IPS-18c (cell line): Measurements from ENCODE around the gene ITGB1.
"Not testable (repeated sequence)": the region's sequence is repeated elsewhere in the genome, so short reads cannot be mapped to it uniquely, and the experiment has no call there.

Source experiments
- H3K4me3 ChIP-seq: 2 replicates; pipeline ENCODE4 v1.7.0; 2013; ENCODE audit warnings: low read depth, mild to moderate bottlenecking, low read length, moderate library complexity; ENCODE audit not compliant: insufficient read depth
- H3K9me3 ChIP-seq: one replicate; pipeline ENCODE4 v1.6.1; 2013; ENCODE audit warnings: mild to moderate bottlenecking, low read length, moderate library complexity; ENCODE audit not compliant: control insufficient read depth, insufficient read depth

The ITGB1 gene

DNA sequence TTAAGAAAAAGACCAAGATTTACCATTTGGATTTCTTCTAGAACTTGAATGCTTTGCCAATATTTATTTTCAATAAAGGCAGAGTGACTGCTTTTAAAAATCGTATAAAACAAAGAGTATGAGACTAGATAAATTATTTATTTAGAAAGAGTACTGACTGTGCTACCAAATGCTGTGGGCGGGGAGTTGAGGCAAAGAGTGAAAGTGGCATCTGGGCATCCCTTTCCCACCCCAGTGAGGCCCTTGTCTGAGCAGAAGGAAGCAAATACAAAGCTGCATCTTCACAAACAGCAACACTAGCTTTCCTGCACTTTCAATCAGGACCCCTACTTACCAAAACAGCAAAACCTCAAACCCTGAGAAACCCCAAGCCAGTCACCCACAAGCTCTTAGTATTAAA is 34.9 kb downstream of the ITGB1 start:
- Histone ChIP-seq H3K9me3 (peaks cover 2% of the 10 kb centered on the region), H3K4me3 (no peak overlapping the region)

DNA sequence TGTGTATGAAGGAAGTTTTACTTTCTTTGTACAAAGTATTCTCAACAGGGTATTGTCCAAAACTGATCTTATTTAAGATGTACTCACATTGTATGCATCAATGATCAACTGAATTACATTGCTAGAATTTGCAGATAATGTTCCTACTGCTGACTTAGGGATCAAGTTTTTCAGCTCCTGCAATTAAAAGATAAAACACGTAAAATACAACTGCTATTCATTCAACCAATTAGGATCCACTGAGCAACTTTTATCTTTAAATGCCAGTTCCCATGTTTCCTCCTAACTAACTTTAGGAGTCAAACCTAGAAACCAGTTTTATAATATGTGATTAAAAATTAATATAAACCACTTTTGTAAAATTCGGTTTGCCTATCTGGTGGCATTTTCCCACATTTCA is 35.9 kb downstream of the ITGB1 start:
- Histone ChIP-seq H3K4me3 (no peak overlapping the region), H3K9me3 (peaks cover 2% of the 10 kb centered on the region)

DNA sequence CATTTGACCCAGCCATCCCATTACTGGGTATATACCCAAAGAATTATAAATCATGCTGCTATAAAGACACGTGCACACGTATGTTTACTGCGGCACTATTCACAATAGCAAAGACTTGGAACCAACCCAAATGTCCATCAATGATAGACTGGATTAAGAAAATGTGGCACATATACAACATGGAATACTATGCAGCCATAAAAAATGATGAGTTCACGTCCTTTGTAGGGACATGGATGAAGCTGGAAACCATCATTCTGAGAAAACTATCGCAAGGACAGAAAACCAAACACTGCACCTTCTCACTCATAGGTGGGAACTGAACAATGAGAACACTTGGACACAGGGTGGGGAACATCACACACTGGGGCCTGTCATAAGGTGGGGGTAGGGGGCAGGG is 40.2 kb downstream of the ITGB1 start:
- H3K4me3 ChIP-seq, H3K9me3 ChIP-seq: not testable (repeated sequence)

DNA sequence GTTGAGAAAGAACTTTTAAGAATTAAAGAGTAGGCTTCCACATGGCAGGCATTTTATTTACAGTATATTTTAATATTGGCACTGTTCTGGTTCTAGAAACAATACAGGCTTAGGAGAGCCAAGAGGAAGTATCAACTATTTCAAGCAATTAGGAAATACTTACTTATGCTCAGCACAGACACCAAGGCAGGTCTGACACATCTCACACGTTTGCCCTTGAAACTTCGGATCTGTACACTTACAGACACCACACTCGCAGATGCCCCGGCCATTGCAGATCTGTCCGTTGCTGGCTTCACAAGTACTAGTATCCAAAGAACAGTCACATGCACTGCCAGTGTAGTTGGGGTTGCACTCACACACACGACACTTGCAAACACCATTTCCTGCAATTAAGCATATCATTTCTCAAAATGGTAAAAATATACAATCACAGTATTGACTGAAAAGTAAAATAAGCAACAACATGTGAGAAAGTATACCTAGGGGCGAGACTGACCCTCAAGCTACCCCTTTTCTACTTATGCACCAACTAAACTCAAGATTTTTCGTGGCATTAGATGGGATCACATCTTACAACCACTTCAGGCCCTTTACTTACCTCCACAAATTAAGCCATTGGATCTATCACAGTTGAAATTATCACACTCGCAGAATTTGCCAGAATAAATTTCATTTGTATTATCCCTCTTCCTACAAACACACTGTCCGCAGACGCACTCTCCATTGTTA is 46.6 kb downstream of the ITGB1 start:
- no peak overlapping the region for H3K4me3 ChIP-seq
- H3K9me3 ChIP-seq, result peaks cover 3% of the 10 kb centered on the region

DNA sequence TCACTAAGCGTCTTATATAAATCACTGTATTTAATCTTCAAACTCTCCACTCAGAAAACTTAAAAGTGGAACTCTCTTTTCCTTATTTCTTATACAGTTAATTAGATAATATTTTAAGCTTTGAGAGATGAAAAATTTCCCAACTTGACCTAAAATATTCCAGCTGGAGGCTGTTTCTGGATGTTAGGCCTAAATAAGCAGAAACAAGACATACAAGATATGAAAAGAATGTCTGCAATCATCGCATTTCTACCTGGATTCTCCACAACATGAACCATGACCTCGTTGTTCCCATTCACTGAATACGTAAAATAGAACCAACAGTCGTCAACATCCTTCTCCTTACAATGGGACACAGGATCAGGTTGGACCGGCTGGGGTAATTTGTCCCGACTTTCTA is 48.1 kb downstream of the ITGB1 start:
- not testable (repeated sequence) for H3K9me3 ChIP-seq, H3K4me3 ChIP-seq

DNA sequence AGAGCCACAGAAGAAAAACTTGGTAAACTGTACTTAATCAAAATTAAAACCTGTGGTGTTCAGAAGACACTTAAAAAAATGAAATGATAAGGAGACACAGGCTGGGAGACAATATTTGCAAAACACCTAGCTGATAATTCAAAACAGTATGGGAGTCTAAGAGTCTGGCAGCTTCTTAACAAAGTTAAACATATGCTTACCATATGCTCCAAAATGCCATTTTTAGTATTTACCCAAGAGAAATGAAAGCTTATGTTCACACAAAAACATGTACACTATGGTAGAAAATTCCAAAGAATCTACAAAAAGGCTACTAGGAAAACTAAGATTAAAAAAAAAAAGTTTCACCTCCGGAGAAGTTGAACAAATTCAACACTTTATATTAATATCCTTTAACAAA is 48.6 kb downstream of the ITGB1 start:
- H3K9me3 ChIP-seq, result peaks cover 3% of the 10 kb centered on the region
- no peak overlapping the region for H3K4me3 ChIP-seq

DNA sequence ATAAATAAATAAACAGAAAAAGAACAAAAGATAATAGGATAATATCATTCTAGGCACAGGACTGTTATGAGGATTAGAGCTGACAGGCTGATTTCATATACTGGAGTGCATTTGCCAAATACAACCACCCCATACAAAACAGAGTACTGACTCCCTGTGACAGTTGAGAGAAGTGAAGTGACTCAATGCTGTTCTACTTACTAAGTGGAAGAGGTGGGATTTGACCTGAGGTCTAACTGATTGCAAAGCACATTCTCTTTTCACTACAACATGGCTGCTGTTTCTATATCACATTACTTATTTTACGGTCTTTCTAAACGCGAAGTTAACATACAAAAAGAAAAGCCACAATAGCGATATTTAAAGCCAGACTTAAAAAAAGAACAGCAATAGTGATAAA is 51.4 kb downstream of the ITGB1 start:
- no peak overlapping the region for H3K4me3 ChIP-seq
- H3K9me3 ChIP-seq, result no peaks in the 10 kb centered on the region

DNA sequence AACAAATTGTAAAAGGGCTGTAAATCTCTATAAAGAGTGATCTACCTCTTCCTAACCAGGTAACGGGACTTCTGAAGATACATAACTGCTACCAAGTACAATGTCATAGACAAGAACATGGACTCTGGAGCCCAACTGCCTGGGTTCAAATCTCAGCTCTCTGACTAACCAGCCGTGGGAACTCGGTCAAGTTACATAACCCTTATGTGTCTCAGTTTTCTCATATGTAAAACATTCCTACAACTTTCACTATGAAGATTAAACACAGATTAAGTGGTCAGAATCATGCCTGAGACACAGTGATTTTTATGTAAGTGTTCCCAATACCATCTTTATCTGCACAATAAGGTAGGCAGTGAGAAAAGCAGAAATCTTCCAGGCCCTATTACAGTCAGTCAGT is 52.6 kb downstream of the ITGB1 start:
- H3K9me3 ChIP-seq, result no peaks in the 10 kb centered on the region
- H3K4me3 ChIP-seq, result no peak overlapping the region

DNA sequence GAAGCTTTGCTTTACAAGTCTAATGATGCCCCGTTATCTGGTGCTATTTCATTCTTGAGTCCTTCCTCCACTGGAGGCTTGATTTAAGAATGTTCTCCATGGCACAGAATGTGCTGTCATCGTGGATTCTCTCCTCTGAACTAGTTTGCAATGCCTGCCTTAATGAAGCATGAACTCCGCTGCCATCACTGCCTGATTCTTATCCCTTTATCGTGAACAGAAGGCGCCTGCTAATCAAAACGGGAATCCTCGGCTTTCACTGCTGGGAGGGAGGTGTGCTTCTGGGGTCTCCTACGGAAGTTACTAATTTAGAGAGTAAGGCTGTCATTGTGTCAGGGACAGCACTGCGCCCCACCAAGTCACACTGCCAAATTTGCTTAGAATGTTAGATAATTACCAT is 56.2 kb downstream of the ITGB1 start:
- Histone ChIP-seq H3K4me3 (no peak overlapping the region), H3K9me3 (no peaks in the 10 kb centered on the region)

DNA sequence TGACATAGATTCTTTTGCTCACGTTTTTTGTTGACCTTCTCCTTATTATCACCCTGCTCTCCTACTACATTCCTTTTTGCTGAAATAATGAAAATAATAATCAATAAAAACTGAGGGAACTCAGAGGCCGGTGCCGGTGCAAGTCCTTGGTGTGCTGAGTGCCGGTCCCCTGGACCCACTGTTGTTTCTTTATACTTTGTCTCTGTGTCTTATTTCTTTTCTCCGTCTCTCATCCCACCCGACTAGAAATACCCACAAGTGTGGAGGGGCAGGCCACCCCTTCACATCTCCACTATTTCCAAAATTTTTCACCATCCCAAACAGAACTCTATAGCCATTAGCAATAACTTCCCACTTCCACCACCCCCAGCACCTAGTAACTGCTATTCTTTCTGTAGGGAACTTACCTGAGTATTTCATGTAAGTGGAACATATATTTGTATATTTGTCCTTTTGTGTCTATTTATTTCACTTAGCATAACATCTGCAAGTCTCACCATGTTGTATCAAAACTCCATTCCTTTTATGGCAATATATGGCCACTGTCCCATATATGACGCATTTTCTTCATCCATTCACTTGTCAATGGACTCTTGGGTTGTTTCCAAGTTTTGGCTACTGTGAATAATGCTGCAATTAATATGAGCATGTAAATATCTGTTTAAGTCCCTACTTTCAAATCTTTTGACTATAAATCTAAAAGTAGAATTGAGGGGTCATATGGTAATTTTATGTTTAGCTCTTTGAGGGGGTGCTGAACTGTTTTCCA is 62.6 kb downstream of the ITGB1 start:
- H3K4me3 ChIP-seq, H3K9me3 ChIP-seq: not testable (repeated sequence)

DNA sequence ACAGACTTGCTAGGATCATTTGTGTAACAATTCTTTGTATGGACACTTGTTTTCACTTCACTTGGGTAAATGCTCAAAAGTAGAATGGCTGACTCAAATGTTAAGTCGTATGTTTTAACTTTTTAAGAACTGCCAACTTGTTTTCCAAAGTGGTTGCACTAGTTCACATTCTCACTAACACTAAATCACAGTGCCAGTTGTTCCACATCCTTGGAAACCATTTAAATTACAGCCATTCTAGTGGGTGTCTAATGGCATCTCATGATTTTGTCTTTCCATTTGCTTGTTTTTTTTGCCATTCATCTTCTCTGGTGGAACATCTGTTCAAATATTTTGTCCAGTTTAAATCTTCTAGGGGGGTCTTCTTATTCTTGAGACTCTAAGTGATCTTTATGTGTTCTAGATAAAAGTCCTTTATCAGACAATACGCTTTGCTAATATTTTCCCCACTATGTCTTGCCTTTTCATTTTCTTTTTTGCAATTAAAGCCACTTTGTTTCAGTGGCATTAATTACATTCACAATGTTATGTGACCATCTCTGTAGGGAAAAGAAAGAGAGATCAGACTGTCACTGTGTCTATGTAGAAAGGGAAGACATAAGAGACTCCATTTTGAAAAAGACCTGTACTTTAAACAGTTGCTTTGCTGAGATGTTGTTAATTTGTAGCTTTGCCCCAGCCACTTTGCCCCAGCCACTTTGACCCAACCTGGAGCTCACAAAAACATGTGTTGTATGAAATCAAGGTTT is 63.9 kb downstream of the ITGB1 start:
- H3K4me3 ChIP-seq, result no peak overlapping the region

DNA sequence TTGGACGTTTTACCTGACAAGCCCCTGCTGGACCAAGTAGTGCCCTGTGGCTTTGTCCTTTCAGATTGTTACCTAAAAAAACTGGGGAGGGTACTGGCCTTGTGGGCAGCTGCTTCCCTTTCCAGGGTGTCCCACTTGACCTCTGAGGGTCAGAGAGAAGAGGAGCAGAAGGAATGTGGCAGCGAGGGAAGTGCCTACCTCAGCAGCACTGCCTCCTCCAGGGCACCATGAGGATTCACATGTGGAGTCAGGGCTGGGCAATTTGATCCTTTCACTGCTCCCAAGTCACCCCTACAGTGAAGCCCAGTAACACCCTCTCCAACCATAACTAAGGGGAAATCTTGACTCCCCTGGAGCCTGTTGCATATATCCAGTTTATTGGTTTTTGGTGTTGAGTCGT is 64.6 kb downstream of the ITGB1 start:
- no peaks in the 10 kb centered on the region for H3K9me3 ChIP-seq
- H3K4me3 ChIP-seq, result no peak overlapping the region

More for the DNA sequence above, 63.9 kb downstream of the ITGB1 start:
- H3K9me3 ChIP-seq, result no peaks in the 10 kb centered on the region

DNA sequence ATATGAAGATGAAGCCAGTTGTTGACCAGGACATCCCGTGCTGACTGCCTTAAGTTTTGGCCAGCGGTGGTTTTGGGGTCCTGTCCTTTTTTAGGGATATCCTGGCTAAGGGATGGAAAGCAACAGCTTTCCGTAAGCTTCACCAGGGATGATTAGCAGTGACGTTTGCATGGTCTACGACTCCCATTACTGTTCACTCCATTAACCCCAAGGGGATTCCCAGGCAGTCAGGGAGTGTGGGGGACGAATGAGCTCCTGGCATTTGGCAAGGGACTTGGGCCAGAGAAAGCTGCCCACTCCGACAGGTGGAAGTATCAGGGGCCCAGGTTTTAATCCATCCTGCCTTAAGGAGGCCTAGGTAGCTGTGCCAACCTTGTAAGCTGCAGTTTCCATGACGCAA is 66.8 kb downstream of the ITGB1 start:
- H3K9me3 ChIP-seq, result no peaks in the 10 kb centered on the region
- H3K4me3 ChIP-seq, result no peak overlapping the region

DNA sequence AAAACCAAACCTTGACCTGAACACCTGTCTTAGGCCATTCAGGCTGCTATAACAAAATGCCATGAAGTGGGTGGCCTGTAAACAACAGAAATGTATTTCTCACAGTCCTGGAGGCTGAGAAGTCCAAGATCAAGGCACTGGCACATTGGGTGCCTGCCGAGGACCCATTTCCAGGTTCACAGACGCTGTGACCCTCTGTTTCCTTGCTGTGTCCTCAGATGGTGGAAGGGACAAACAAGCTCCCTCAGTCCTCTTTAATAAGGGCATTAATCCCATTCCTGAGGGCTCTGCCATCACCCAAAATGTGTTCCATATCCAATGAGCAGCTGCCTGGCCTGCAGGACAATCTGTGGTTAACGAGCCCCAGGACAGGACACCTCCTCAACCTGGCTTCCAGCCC is 67.6 kb downstream of the ITGB1 start:
- Histone ChIP-seq H3K9me3 (no peaks in the 10 kb centered on the region), H3K4me3 (no peak overlapping the region)

DNA sequence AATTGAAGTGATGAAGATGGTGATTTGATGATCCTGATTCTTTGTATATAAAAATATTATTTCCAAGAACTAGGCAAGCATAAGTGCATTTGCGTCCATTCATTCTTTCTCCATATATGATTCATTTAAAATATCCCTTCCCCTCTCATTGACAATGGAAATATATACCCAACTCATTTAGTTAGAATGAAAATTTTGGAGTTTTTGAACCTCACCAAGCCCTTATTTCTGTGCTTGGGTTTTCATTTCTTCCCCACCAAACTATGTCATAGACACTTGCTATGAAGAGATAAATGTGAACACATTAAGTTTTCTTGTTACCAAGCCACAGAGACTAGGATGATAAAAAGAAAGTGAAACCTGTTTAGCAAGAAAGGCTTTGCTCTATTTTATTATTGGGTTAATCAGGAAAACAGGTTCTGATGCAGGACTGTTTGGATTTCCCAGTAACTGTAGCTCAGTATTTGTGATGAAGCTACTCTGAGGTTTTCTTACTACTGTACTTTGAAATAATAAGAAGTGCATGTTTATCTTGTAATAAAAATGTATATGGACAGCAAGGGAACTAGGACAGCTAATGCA is 68.3 kb downstream of the ITGB1 start:
- no peak overlapping the region for H3K4me3 ChIP-seq

DNA sequence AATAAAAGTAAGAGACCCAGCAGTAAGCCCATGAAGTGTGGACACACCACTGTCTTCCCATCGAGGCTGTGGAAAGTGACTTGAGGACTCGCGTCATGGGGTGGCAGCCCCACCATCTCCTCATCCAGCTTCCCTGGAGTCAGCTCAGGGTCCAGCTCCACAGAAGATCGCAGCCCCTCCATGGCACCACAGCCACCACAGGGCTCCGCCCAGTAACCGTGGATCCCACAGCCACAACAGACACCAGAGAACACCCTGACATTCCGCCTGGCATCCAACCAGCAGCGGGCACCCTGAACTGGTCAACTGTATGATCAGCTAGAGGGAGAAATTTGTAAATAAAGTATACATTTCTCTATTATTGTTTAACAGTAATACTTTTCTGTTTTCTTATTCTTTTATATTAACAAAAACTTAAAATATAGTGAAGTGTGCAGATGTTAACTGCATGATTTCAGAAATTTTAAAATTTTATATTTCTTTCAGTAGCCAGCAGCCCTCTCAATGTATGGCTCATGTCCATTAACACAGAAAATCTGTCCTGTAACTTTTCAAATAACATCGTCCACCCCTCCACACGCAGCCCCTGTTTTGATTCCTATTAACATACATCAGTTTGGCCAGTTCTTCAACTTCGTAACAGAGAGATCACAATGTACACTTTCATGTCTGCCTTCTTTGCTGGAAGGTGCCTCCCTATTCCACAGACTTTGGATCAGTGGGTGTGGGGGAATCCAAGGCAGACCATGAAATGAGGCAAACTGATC is 69.7 kb downstream of the ITGB1 start:
- Histone ChIP-seq H3K9me3 (no peaks in the 10 kb centered on the region), H3K4me3 (no peak overlapping the region)

More for the DNA sequence above, 68.3 kb downstream of the ITGB1 start:
- H3K9me3 ChIP-seq, result no peaks in the 10 kb centered on the region

DNA sequence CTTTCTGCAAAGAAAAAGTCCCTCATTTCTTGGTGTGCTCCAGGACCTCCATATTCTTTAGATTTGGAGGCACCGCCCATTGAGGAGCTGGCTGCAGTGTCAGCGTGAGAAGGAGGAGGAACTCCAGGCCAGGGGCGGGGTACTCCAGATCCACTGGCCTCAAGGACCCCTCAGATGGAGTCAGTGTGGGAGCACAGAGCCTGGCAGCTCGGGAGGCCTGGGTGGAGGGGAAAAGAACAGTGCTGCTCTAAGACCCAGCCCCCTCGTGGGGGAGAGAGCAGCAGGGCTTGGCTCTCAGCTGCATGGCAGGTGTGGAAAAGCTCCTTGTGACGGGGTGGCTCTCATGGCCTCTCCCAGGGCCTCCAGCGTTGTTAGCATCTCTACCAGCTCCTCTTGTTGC is 70.5 kb downstream of the ITGB1 start:
- Histone ChIP-seq H3K4me3 (no peak overlapping the region), H3K9me3 (no peaks in the 10 kb centered on the region)
